Epithelial cell of esophagus (primary cell): ENCODE data around the gene AP2A2.

Experiments used
- DNase-seq: peaks from one replicate; pipeline ENCODE4 v3.0.0; 2010; ENCODE audit warnings: low read depth
- H3K4me3 ChIP-seq: 2 replicates; pipeline ENCODE4 v1.5.1; 2011; ENCODE audit warnings: mild to moderate bottlenecking, low read length, control low read depth
- TF ChIP-seq, protein P1 (sequence below): IDR thresholded peaks from 2 replicates; pipeline ENCODE4 v1.5.1; 2011; ENCODE audit warnings: low read depth, mild to moderate bottlenecking, low read length, control low read depth, inconsistent platforms; ENCODE audit not compliant: insufficient read depth; ENCODE audit errors: missing control alignments

Gene AP2A2

DNA sequence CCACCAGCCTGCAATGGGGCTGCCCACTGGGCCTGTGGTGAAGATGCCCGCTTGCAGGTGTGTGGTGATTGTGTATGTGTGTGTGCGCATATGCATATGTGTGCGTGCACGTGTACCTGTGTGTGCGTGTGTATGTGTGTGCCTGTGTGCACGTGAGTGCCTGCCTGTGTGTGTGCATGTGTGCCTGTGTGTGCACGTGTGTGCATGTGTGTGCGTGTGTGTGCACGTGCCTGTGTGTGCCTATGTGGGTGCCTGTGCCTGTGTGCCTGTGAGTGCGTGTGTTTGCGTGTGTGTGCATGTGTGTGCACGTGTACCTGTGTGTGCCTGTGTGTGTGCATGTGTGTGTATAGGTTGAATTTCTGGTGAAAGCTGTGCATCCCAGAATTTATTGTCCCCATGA is 113.3 kb downstream of the AP2A2 start:
- no peak overlapping the region for H3K4me3 ChIP-seq
- DNase-seq, result no peak
- TF ChIP-seq, protein P1, sequence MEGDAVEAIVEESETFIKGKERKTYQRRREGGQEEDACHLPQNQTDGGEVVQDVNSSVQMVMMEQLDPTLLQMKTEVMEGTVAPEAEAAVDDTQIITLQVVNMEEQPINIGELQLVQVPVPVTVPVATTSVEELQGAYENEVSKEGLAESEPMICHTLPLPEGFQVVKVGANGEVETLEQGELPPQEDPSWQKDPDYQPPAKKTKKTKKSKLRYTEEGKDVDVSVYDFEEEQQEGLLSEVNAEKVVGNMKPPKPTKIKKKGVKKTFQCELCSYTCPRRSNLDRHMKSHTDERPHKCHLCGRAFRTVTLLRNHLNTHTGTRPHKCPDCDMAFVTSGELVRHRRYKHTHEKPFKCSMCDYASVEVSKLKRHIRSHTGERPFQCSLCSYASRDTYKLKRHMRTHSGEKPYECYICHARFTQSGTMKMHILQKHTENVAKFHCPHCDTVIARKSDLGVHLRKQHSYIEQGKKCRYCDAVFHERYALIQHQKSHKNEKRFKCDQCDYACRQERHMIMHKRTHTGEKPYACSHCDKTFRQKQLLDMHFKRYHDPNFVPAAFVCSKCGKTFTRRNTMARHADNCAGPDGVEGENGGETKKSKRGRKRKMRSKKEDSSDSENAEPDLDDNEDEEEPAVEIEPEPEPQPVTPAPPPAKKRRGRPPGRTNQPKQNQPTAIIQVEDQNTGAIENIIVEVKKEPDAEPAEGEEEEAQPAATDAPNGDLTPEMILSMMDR, result no peak

DNA sequence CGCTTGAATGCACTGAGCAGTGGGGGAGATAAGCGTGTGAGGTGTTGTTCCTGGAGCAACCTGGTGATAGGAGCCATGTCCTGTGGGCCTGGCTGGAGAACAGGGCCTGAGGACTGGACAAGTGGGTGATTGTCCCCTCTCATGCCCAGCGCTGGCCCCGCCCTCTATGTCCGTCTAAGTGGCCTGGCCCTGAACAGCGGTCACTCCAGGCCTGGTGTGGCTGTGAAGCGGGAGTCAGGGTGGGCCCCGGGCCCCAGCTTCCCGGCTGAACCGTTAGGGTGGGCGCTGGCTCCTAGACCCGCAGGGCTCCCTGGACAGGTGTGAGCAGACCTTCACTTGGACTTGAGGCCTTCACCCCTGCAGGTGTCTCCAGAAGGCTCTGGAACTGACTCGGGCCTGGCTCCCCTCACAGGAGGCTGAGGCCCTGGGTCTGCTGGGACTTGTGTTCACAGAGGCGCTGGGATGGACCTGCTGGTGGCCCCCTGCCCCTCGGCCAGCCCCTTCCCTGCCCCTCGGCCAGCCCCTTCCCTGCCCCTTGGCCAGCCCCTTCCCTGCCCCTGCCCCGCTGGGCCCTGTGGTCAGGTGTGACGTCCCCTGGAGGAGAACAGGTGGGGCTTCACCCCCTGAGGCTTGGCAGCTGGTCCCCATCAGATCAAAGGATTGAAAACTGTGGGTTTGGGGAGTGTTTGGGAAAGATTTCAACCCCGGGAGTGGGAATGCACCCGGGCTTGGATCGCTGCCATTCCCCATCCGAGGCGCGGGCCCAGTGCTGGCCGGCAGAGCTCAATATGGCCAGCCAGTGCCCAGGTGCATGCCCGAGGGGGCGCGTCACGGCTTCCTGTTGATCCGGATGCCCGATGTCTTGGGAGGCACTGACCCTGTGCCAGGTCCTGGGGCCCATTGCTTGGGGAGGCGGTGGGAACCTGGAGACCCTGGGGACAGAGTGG is 114.1 kb downstream of the AP2A2 start:
- TF ChIP-seq, protein P1, result no peak
- no peak for DNase-seq
- no peak overlapping the region for H3K4me3 ChIP-seq

GRCh38 chr11:1040428-1041148 is 114.9 kb downstream of the AP2A2 start:
- H3K4me3 ChIP-seq, result no peak overlapping the region
- TF ChIP-seq, protein P1, result no peak
- DNase-seq, result no peak

GRCh38 chr11:1041149-1041467 is 115.4 kb downstream of the AP2A2 start:
- TF ChIP-seq, protein P1, result no peak
- no peak overlapping the region for H3K4me3 ChIP-seq
- DNase-seq, result no peak

- H3K4me3 ChIP-seq, result no peak overlapping the region
- TF ChIP-seq, protein P1, result no peak
- no peak for DNase-seq
Observed at GRCh38 chr11:1041471-1041870, 115.8 kb downstream of the AP2A2 start.

DNA sequence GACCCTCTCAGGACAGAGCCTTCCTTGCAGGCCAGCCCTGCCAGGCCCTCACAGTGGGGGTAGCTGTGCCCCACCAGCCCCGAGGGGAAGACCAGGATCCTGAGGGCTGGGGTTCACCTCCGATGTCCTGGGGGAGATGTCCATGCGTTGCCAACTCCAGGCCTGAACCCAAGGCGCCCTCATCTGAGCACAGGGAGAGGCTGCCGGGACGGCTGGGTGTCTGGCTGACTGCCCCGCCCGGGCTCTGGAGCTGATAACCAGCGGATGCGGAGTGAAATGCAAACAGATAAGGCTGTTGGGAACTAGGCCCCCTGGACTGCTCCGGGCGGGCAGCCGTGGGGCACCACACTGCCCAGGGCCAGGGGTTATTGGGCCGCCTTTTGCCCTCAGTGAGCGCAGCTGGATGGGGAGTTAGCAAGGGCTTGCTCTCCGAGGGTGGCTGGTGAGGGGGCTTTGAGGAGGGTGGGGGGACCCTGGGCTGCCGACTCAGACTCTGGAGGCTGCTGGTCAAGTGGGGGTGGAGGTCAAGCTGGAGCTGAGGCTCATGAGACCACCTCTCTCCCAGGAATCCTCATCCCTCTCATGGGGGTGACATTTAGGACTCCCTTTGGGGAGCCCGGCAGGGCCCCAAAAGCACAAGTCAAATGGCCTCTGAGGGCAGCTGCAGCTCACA is 116.4 kb downstream of the AP2A2 start:
- H3K4me3 ChIP-seq, result no peak overlapping the region
- TF ChIP-seq, protein P1, result no peak
- DNase-seq, result no peak
